Measurements from ENCODE around the gene MARCHF3.

GRCh38 chr5:126961128-126961527 lies 69.2 kb downstream of the MARCHF3 start:
- TF ChIP-seq POLR2A (IDR thresholded peaks at IDR 0.05): no peak
- no peak for TF ChIP-seq CTCF (IDR thresholded peaks at IDR 0.05)

All from right lobe of liver (tissue), 4 donors.